Left lung (tissue), 10 donors: ENCODE measurements around the gene OVCH1. TPM values are rescaled to one million over a fixed set of nuclear protein-coding genes. Genes with fewer than 3 reads are reported as not detected.
A peak's percentile ranks its signal among the peaks of the same experiment; 100 is the strongest.

Experiments used
- ATAC-seq: fragments of 200-7000 bp; cut with Tn5 transposase; one replicate; pipeline ENCODE4 v1.9.1; 2020; ENCODE audit warnings: moderate library complexity
- DNase-seq, 4 donors: peaks; one replicate each; pipeline ENCODE4 v3.0.0-alpha.2; 2013 to 2020
- H3K27ac ChIP-seq, 2 donors: fragments of 200-600 bp; sonication (generic) in 1 of 2; one replicate each; pipeline versions ENCODE4 v1.5.0 to v1.8.0; 2020 to 2021
- H3K27me3 ChIP-seq, 2 donors: fragments of 200-600 bp; sonication (generic) in 1 of 2; one replicate each; pipeline versions ENCODE4 v1.5.0 to v1.8.0; 2020 to 2021
- H3K36me3 ChIP-seq, 2 donors: fragments of 200-600 bp; sonication (generic) in 1 of 2; one replicate each; pipeline versions ENCODE4 v1.5.0 to v1.8.0; 2020 to 2021
- H3K4me1 ChIP-seq, 2 donors: fragments of 200-600 bp; one replicate each; pipeline ENCODE4 v1.8.0; 2021
- H3K4me3 ChIP-seq, 2 donors: fragments of 200-600 bp; sonication (generic) in 1 of 2; one replicate each; pipeline versions ENCODE4 v1.5.0 to v1.8.0; 2020 to 2021; ENCODE audit warnings: mild to moderate bottlenecking in 1 of 2
- H3K9me3 ChIP-seq, 2 donors: fragments of 200-600 bp; sonication (generic) in 1 of 2; one replicate each; pipeline versions ENCODE4 v1.5.0 to v1.8.0; 2020 to 2021
- intact Hi-C, 2 donors: fragments of 100-400 bp; cut with DNase I; formaldehyde crosslinking; loops; one replicate each; pipeline versions ENCODE4 v1.11.2 to v1.14.2; 2022
- polyA plus RNA-seq, 6 donors: library from polyadenylated mRNA; unstranded; fragments of 120-200 nt; gene quantifications; one replicate each; pipeline ENCODE4 v1.2.1, GENCODE V29; 2013; ENCODE audit not compliant: insufficient read length in 6 of 6
- total RNA-seq, 2 donors: library from RNA; stranded (reverse); fragmentation: NEBNext Ultra II Directional; extraction: Animal tissue kit (Norgen Biotek cat#: 25700); gene quantifications; one replicate each; pipeline ENCODE4 v1.2.1, GENCODE V29; 2021
- TF ChIP-seq, protein P1 (sequence below), 2 donors: fragments of 200-600 bp; sonication (generic) in 1 of 2; IDR thresholded peaks; one replicate each; pipeline versions ENCODE4 v1.5.0 to v1.8.0; 2021; ENCODE audit warnings: antibody characterized with exemption in 2 of 2
- donor health status: DM: no; HTN: yes; CAD: no.
- donor health status: DM: no; HTN: no; CAD: no.

Gene OVCH1
- total and polyA plus RNA-seq, 8 donors, result 0.04 to 0.89 (median 0.20) TPM; not detected in 5

DNA sequence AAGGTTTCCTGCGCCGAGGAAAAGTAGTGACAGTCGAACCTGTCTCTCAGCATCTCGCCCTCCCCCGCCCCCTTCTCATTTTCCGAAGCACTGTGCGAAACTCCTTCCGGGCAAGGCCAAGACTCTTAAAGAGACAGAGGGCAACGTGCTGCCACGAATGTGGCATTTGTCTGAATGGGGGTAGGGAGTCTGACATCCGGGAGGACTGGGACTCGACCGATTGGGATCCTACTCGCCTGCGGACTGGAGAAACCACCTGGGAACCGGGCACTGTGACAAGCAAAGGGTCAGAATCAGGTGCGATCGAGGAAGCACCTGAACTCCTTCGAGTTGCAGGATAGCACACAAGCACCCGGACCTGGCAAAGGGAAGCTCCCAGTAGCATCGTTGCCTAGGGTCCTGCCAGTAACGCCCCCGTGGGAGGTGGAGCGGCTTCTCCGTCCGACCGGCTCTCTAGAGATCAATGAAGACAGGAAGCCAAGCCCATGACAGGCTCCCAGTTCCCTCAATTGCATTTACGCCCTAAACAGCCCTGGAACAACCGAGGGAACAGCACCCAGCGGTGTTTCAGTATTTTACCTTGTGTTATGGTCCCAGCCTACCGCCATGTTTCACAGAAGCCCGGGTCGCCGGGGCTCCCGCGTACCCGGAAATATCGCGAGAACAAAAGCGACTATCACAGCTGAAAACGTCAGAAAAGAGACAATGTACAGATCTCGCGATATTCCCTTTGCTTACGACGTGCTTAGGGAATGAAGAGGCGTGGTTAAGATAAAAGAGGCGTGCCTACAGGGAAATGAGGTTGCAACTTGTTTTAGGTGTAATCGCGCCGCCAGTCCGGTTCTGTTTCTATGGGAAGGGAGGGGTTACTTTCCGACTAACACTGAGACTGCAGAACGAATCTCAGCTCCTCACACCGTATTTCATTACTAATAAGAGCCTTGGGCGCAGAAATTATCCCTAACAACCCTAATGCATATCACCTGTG, 116.7 kb downstream of the OVCH1 start, which contains the start of gene ERGIC2:
Gene ERGIC2 (minus strand): TSS at position 637 of the 988 bp plus-strand sequence. CDS start 9,539 bp downstream, outside the sequence.
- TF ChIP-seq, protein P1, sequence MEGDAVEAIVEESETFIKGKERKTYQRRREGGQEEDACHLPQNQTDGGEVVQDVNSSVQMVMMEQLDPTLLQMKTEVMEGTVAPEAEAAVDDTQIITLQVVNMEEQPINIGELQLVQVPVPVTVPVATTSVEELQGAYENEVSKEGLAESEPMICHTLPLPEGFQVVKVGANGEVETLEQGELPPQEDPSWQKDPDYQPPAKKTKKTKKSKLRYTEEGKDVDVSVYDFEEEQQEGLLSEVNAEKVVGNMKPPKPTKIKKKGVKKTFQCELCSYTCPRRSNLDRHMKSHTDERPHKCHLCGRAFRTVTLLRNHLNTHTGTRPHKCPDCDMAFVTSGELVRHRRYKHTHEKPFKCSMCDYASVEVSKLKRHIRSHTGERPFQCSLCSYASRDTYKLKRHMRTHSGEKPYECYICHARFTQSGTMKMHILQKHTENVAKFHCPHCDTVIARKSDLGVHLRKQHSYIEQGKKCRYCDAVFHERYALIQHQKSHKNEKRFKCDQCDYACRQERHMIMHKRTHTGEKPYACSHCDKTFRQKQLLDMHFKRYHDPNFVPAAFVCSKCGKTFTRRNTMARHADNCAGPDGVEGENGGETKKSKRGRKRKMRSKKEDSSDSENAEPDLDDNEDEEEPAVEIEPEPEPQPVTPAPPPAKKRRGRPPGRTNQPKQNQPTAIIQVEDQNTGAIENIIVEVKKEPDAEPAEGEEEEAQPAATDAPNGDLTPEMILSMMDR (IDR thresholded peaks at IDR 0.05), result no peak
- H3K9me3 ChIP-seq, result no peaks in the 10 kb centered on the region
- H3K4me3 ChIP-seq, result peak within 1 kb of the TSS; percentile 92 to 100
- peak; percentile 91 to 98 (median 94) for DNase-seq
- H3K27ac ChIP-seq, result peak within 1 kb of the TSS; percentile 89 to 95
- no peaks in the 10 kb centered on the region for H3K27me3 ChIP-seq
- no peaks in the 10 kb centered on the region for H3K36me3 ChIP-seq
- peaks cover 0 to 12% of the 10 kb centered on the region in 2 donors for H3K4me1 ChIP-seq
- peak; percentile 97 for ATAC-seq
- intact Hi-C loops, result no loop called here

Other genes with a start within 250 kb of the OVCH1 start
- 10 to 100 TPM; 78.5 to 83.6 TPM for gene ERGIC2, start 116.5 kb downstream of the OVCH1 start, total RNA-seq
- 10 to 100 TPM; 80.5 to 95.1 (median 86.3) TPM for gene ERGIC2, start 116.5 kb downstream of the OVCH1 start, polyA plus RNA-seq